ENCODE measurements around the gene ZNF507. TPM values are rescaled to one million over a fixed set of nuclear protein-coding genes. Genes with fewer than 3 reads are reported as not detected.

Gene ZNF507
- total RNA-seq, 1 donor from 2014 or later, result 32.5 TPM

GRCh38 chr19:32333227-32333626 lies 12.2 kb upstream of the ZNF507 start:
- no peaks in the 10 kb centered on the region for H3K36me3 Mint-ChIP-seq

GRCh38 chr19:32336259-32337083 lies 8.9 kb upstream of the ZNF507 start:
- DNase-seq (ENCODE audit: extremely low spot score, unreplicated experiment), result no peak
- Mint-ChIP-seq H3K36me3 (no peaks in the 10 kb centered on the region), H3K4me1 (ENCODE audit: unreplicated experiment) (no peaks in the 10 kb centered on the region), H3K27me3 (peaks cover 4% of the 10 kb centered on the region), H3K9me3 (no peaks in the 10 kb centered on the region), H3K4me3 (no peak overlapping the region), H3K27ac (no peak overlapping the region)
- TF ChIP-seq CTCF (conservative IDR thresholded peaks at IDR 0.05), result no peak

More at GRCh38 chr19:32333227-32333626, 12.2 kb upstream of the ZNF507 start:
- H3K27me3 Mint-ChIP-seq, result peaks cover 4% of the 10 kb centered on the region
- H3K27ac Mint-ChIP-seq, result no peak overlapping the region
- H3K4me3 Mint-ChIP-seq, result no peak overlapping the region
- DNase-seq (ENCODE audit: extremely low spot score, unreplicated experiment), result no peak
- TF ChIP-seq CTCF (conservative IDR thresholded peaks at IDR 0.05), result no peak
- H3K9me3 Mint-ChIP-seq, result no peaks in the 10 kb centered on the region
- H3K4me1 Mint-ChIP-seq (ENCODE audit: unreplicated experiment), result peaks cover 6% of the 10 kb centered on the region

- no peaks in the 10 kb centered on the region for H3K36me3 Mint-ChIP-seq
- no peak overlapping the region for H3K27ac Mint-ChIP-seq
- H3K9me3 Mint-ChIP-seq, result no peaks in the 10 kb centered on the region
These were observed 8.2 kb upstream of the ZNF507 start for GRCh38 chr19:32337084-32337808.

GRCh38 chr19:32339423-32339822 lies 6.0 kb upstream of the ZNF507 start:
- H3K4me1 Mint-ChIP-seq (ENCODE audit: unreplicated experiment), result no peaks in the 10 kb centered on the region
- H3K4me3 Mint-ChIP-seq, result no peak overlapping the region
- no peaks in the 10 kb centered on the region for H3K36me3 Mint-ChIP-seq
- H3K27ac Mint-ChIP-seq, result no peak overlapping the region
- no peak for DNase-seq (ENCODE audit: extremely low spot score, unreplicated experiment)
- peaks cover under 1% of the 10 kb centered on the region for H3K27me3 Mint-ChIP-seq
- H3K9me3 Mint-ChIP-seq, result no peaks in the 10 kb centered on the region
- no peak for TF ChIP-seq CTCF (conservative IDR thresholded peaks at IDR 0.05)

More at GRCh38 chr19:32337084-32337808, 8.2 kb upstream of the ZNF507 start:
- no peak for DNase-seq (ENCODE audit: extremely low spot score, unreplicated experiment)
- no peak for TF ChIP-seq CTCF (conservative IDR thresholded peaks at IDR 0.05)
- peaks cover 4% of the 10 kb centered on the region for H3K27me3 Mint-ChIP-seq
- no peak overlapping the region for H3K4me3 Mint-ChIP-seq
- H3K4me1 Mint-ChIP-seq (ENCODE audit: unreplicated experiment), result no peaks in the 10 kb centered on the region

GRCh38 chr19:32339988-32340874 lies 5.2 kb upstream of the ZNF507 start:
- Mint-ChIP-seq H3K27me3 (no peaks in the 10 kb centered on the region), H3K36me3 (no peaks in the 10 kb centered on the region), H3K9me3 (no peaks in the 10 kb centered on the region), H3K4me1 (ENCODE audit: unreplicated experiment) (no peaks in the 10 kb centered on the region), H3K27ac (no peak overlapping the region), H3K4me3 (no peak overlapping the region)
- peak; percentile 75 for TF ChIP-seq CTCF (conservative IDR thresholded peaks at IDR 0.05)
- DNase-seq (ENCODE audit: extremely low spot score, unreplicated experiment), result no peak

Data from type B pancreatic cell (in vitro differentiated cells).